ENCODE results near the gene ABLIM1.

The ABLIM1 gene

DNA sequence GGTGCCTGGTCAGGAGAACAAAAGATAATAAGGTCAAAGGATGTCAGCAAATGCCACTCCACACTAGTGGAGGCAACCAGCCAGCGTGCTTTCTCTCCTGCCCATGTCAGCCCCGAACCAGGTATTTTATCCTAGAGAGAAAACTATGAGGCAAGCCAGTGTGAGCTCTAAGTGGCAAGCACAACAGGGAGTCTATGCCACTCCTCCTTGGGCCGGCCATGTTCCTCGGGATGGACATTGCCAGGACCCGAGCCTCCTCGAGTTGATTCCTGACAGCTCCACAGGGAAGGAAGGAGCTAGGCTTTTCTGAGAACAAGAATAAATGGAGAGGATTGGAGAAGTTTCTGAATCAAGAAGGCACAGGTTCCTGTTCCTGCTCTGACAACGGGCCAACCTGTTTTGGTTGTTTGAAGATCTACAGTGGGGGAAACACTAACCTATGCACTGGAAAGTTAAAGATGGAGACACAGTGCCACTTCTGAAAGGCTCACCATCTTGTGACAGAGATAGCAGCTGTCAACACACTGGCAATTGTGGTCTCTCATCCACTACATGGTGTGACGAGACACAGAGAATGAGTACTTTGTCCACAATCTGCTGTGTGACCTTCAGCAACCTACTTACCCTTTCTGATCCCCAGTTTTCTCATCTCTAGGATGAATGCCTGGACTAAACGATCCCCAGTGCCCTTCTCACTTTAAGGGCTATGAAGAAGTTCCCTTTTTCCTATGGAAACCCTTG, 28.8 kb downstream of the ABLIM1 start:
- 89% methylated on average over 9 of the region's 9 CpGs for WGBS
- H2BK120ac ChIP-seq (ENCODE audit: low read depth, low read length): no peak overlapping the region

DNA sequence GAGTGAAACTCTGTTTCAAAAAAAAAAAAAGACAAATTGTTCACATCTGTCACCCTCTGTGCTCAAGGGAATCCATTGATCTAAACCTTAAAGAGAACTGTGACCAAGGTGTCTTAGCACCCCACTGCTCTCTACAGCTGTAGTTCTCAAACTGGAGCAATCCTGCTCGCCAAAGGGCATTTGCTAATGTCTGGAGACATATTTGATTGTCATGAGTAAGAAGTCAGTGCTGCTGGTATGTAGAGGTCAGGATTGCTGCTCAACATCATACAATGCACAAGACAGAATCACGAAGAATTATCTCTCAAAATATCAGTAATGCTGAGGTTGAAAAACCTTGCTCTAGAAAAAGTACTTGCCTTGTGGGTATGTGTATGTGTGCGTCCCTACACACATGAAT, 30.0 kb downstream of the ABLIM1 start:
- Histone ChIP-seq H3K4me3 (ENCODE audit: insufficient read depth in 1 of 2, low read depth in 1 of 2, low read length in 2 of 2) (no peak overlapping the region), H3K79me1 (replicated peaks; ENCODE audit: low read length, poor library complexity, severe bottlenecking) (peaks cover 23% of the 10 kb centered on the region), H3K36me3 (ENCODE audit: control insufficient read depth in 1 of 2, insufficient read depth in 2 of 2, low read depth in 1 of 2, low read length in 2 of 2) (no peaks in the 10 kb centered on the region), H3K9me3 (ENCODE audit: control insufficient read depth, low read length) (no peaks in the 10 kb centered on the region), H4K8ac (ENCODE audit: low read length) (no peak overlapping the region), H4K91ac (ENCODE audit: low read length) (no peak overlapping the region), H2BK12ac (ENCODE audit: low read length in 2 of 2) (no peak overlapping the region), H2AK5ac (ENCODE audit: low read length, severe bottlenecking) (no peak overlapping the region), H3K27ac (ENCODE audit: low read length, poor library complexity, severe bottlenecking) (no peak overlapping the region), H3K4me2 (ENCODE audit: low read length, poor library complexity, severe bottlenecking) (no peak overlapping the region), H3K4ac (ENCODE audit: low read depth in 1 of 2, low read length in 2 of 2) (no peak overlapping the region), H3K4me1 (ENCODE audit: control insufficient read depth, insufficient read depth, low read depth, low read length) (peaks cover 18% of the 10 kb centered on the region), H2BK5ac (ENCODE audit: low read depth, low read length, poor library complexity, severe bottlenecking) (no peak overlapping the region), H2BK15ac (ENCODE audit: low read depth, poor library complexity, severe bottlenecking) (no peak overlapping the region), H2BK120ac (ENCODE audit: low read depth, low read length) (no peak overlapping the region), H2AFZ (ENCODE audit: low read depth, low read length) (no peak overlapping the region), H3K18ac (ENCODE audit: low read depth in 1 of 2, low read length in 2 of 2) (no peak overlapping the region), H3K14ac (ENCODE audit: low read length in 2 of 2) (no peak overlapping the region), H3K9ac (ENCODE audit: low read length) (no peak overlapping the region), H3K27me3 (ENCODE audit: control insufficient read depth in 1 of 2, insufficient read depth in 1 of 2, low read length in 2 of 2) (peaks cover 0 to 24% of the 10 kb centered on the region in 2 experiments), H3K23ac (ENCODE audit: low read length in 2 of 2) (no peak overlapping the region)
- WGBS: 94% methylated on average over 1 of the region's 3 CpGs
- no peak for DNase-seq

More for the DNA sequence above, 28.8 kb downstream of the ABLIM1 start:
- H4K8ac ChIP-seq (ENCODE audit: low read length): no peak overlapping the region
- peaks cover 23% of the 10 kb centered on the region for H3K79me1 ChIP-seq (replicated peaks; ENCODE audit: low read length, poor library complexity, severe bottlenecking)
- no peak overlapping the region for H3K4ac ChIP-seq (ENCODE audit: low read depth in 1 of 2, low read length in 2 of 2)
- no peak for DNase-seq
- H3K36me3 ChIP-seq (ENCODE audit: control insufficient read depth in 1 of 2, insufficient read depth in 2 of 2, low read depth in 1 of 2, low read length in 2 of 2): no peaks in the 10 kb centered on the region
- no peak overlapping the region for H2BK15ac ChIP-seq (ENCODE audit: low read depth, poor library complexity, severe bottlenecking)
- no peak overlapping the region for H3K23ac ChIP-seq (ENCODE audit: low read length in 2 of 2)
- no peak overlapping the region for H3K9ac ChIP-seq (ENCODE audit: low read length)
- no peak overlapping the region for H3K27ac ChIP-seq (ENCODE audit: low read length, poor library complexity, severe bottlenecking)
- no peak overlapping the region for H2AFZ ChIP-seq (ENCODE audit: low read depth, low read length)
- H3K18ac ChIP-seq (ENCODE audit: low read depth in 1 of 2, low read length in 2 of 2): no peak overlapping the region
- peaks cover 0 to 24% of the 10 kb centered on the region in 2 experiments for H3K27me3 ChIP-seq (ENCODE audit: control insufficient read depth in 1 of 2, insufficient read depth in 1 of 2, low read length in 2 of 2)
- H2AK5ac ChIP-seq (ENCODE audit: low read length, severe bottlenecking): peak overlapping the region; percentile 21
- no peak overlapping the region for H2BK5ac ChIP-seq (ENCODE audit: low read depth, low read length, poor library complexity, severe bottlenecking)
- H2BK12ac ChIP-seq (ENCODE audit: low read length in 2 of 2): no peak overlapping the region
- no peak overlapping the region for H3K4me2 ChIP-seq (ENCODE audit: low read length, poor library complexity, severe bottlenecking)
- no peak overlapping the region for H3K14ac ChIP-seq (ENCODE audit: low read length in 2 of 2)
- H3K4me1 ChIP-seq (ENCODE audit: control insufficient read depth, insufficient read depth, low read depth, low read length): peaks cover 17% of the 10 kb centered on the region
- H3K4me3 ChIP-seq (ENCODE audit: insufficient read depth in 1 of 2, low read depth in 1 of 2, low read length in 2 of 2): no peak overlapping the region
- H4K91ac ChIP-seq (ENCODE audit: low read length): no peak overlapping the region
- H3K9me3 ChIP-seq (ENCODE audit: control insufficient read depth, low read length): no peaks in the 10 kb centered on the region

DNA sequence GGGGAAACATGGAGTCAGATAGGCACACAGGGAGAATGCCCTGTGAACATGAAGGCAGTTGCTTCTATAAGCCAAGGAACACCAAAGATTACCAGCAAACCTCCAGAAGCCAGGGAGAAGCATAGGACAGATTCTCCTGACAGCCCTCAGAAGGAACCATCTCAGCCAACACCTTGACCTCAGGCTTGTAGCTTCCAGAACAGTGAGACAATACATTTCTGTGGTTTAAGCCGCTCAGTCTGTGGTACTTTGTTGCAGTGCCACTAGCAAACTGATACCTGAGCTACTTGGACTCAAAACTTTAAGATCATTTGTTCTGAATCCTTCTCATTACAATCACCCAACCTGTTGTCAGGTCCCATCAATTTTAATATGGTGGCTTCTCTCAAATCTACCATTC, 31.2 kb downstream of the ABLIM1 start:
- no peak overlapping the region for H3K4ac ChIP-seq (ENCODE audit: low read depth in 1 of 2, low read length in 2 of 2)
- H2BK15ac ChIP-seq (ENCODE audit: low read depth, poor library complexity, severe bottlenecking): no peak overlapping the region
- no peak overlapping the region for H3K4me2 ChIP-seq (ENCODE audit: low read length, poor library complexity, severe bottlenecking)
- peaks cover 0 to 24% of the 10 kb centered on the region in 2 experiments for H3K27me3 ChIP-seq (ENCODE audit: control insufficient read depth in 1 of 2, insufficient read depth in 1 of 2, low read length in 2 of 2)
- peaks cover 21% of the 10 kb centered on the region for H3K4me1 ChIP-seq (ENCODE audit: control insufficient read depth, insufficient read depth, low read depth, low read length)
- no peak overlapping the region for H3K23ac ChIP-seq (ENCODE audit: low read length in 2 of 2)
- H3K79me1 ChIP-seq (replicated peaks; ENCODE audit: low read length, poor library complexity, severe bottlenecking): peaks cover 26% of the 10 kb centered on the region
- H3K4me3 ChIP-seq (ENCODE audit: insufficient read depth in 1 of 2, low read depth in 1 of 2, low read length in 2 of 2): no peak overlapping the region
- H2AFZ ChIP-seq (ENCODE audit: low read depth, low read length): no peak overlapping the region
- no peak overlapping the region for H4K8ac ChIP-seq (ENCODE audit: low read length)
- H3K9ac ChIP-seq (ENCODE audit: low read length): no peak overlapping the region
- peak overlapping the region; percentile 90 for H2AK5ac ChIP-seq (ENCODE audit: low read length, severe bottlenecking)
- no peak for DNase-seq
- no peak overlapping the region for H3K14ac ChIP-seq (ENCODE audit: low read length in 2 of 2)
- H4K91ac ChIP-seq (ENCODE audit: low read length): no peak overlapping the region
- H3K36me3 ChIP-seq (ENCODE audit: control insufficient read depth in 1 of 2, insufficient read depth in 2 of 2, low read depth in 1 of 2, low read length in 2 of 2): no peaks in the 10 kb centered on the region
- WGBS: 85% methylated on average over 1 of the region's 1 CpG
- H3K27ac ChIP-seq (ENCODE audit: low read length, poor library complexity, severe bottlenecking): no peak overlapping the region
- no peaks in the 10 kb centered on the region for H3K9me3 ChIP-seq (ENCODE audit: control insufficient read depth, low read length)
- no peak overlapping the region for H2BK12ac ChIP-seq (ENCODE audit: low read length in 2 of 2)
- no peak overlapping the region for H2BK5ac ChIP-seq (ENCODE audit: low read depth, low read length, poor library complexity, severe bottlenecking)
- no peak overlapping the region for H2BK120ac ChIP-seq (ENCODE audit: low read depth, low read length)
- no peak overlapping the region for H3K18ac ChIP-seq (ENCODE audit: low read depth in 1 of 2, low read length in 2 of 2)

DNA sequence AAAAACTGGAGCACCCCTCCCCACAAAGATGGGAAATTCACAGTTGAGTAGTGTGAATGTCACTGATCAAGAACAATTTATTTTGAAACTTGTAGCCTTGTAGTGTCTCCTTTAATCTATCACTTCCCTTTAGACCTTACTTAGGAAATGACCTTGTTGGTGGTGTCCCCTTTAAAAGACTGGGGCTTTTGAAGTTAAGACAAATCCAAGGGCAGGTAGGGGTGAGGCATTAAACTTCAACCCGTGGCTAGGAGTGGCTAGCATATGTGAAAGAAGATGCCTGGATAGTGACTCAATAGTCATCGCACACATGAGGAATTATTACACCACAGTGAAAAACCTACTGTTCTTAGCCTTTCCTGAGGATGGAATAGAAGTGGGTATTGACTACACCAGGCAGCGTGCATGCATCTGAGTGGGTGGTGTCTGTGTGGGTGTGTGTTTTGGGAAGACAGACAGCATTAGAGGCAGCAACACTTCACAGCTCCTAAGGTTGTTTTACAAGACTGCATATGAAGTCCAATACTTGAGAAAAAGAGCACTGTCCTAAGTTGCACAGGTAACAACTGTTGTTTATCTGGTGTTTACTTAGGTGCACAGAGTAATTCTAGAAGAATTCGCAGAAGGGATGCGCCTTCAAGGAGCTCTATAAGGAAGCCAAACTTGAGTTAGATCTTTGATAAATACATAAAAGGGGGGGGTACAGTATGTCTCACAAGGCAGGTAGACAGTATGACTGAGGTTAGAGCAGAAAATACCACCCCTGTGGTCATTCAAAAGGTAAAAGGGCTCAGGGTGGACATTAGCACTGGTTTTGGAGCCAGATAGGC, 32.9 kb downstream of the ABLIM1 start:
- 69% methylated on average over 4 of the region's 5 CpGs for WGBS
- no peak overlapping the region for H3K27ac ChIP-seq (ENCODE audit: low read length, poor library complexity, severe bottlenecking)
- no peak overlapping the region for H3K4me3 ChIP-seq (ENCODE audit: insufficient read depth in 1 of 2, low read depth in 1 of 2, low read length in 2 of 2)
- H2BK5ac ChIP-seq (ENCODE audit: low read depth, low read length, poor library complexity, severe bottlenecking): no peak overlapping the region
- H3K79me1 ChIP-seq (replicated peaks; ENCODE audit: low read length, poor library complexity, severe bottlenecking): peaks cover 24% of the 10 kb centered on the region
- peak overlapping the region; percentile 69 for H2AK5ac ChIP-seq (ENCODE audit: low read length, severe bottlenecking)
- H3K14ac ChIP-seq (ENCODE audit: low read length in 2 of 2): no peak overlapping the region
- H2BK120ac ChIP-seq (ENCODE audit: low read depth, low read length): no peak overlapping the region
- peak; percentile 44 for DNase-seq
- no peak overlapping the region for H3K18ac ChIP-seq (ENCODE audit: low read depth in 1 of 2, low read length in 2 of 2)
- peak overlapping the region in 1 of 2 experiments; percentile 30 for H3K4ac ChIP-seq (ENCODE audit: low read depth in 1 of 2, low read length in 2 of 2)
- no peak overlapping the region for H2AFZ ChIP-seq (ENCODE audit: low read depth, low read length)
- H2BK12ac ChIP-seq (ENCODE audit: low read length in 2 of 2): peak overlapping the region in 1 of 2 experiments; percentile 31
- H3K9me3 ChIP-seq (ENCODE audit: control insufficient read depth, low read length): no peaks in the 10 kb centered on the region
- peaks cover 0 to 10% of the 10 kb centered on the region in 2 experiments for H3K27me3 ChIP-seq (ENCODE audit: control insufficient read depth in 1 of 2, insufficient read depth in 1 of 2, low read length in 2 of 2)
- H2BK15ac ChIP-seq (ENCODE audit: low read depth, poor library complexity, severe bottlenecking): no peak overlapping the region
- no peak overlapping the region for H4K8ac ChIP-seq (ENCODE audit: low read length)
- H3K9ac ChIP-seq (ENCODE audit: low read length): no peak overlapping the region
- no peaks in the 10 kb centered on the region for H3K36me3 ChIP-seq (ENCODE audit: control insufficient read depth in 1 of 2, insufficient read depth in 2 of 2, low read depth in 1 of 2, low read length in 2 of 2)
- H3K23ac ChIP-seq (ENCODE audit: low read length in 2 of 2): no peak overlapping the region
- H4K91ac ChIP-seq (ENCODE audit: low read length): no peak overlapping the region
- peaks cover 22% of the 10 kb centered on the region for H3K4me1 ChIP-seq (ENCODE audit: control insufficient read depth, insufficient read depth, low read depth, low read length)
- no peak overlapping the region for H3K4me2 ChIP-seq (ENCODE audit: low read length, poor library complexity, severe bottlenecking)

Measured in mesenchymal stem cell (in vitro differentiated cells and primary cell).